HG02885 (cell line): ENCODE measurements around the gene REXO4.
A peak's percentile ranks its signal among the peaks of the same experiment; 100 is the strongest.

ENCODE experiments used
- ATAC-seq: cut with Tn5 transposase; IDR thresholded peaks from one replicate; pipeline ENCODE4 v1.9.1; 2021; ENCODE audit warnings: mild to moderate bottlenecking; ENCODE audit not compliant: unreplicated experiment, poor library complexity

REXO4 gene

GRCh38 chr9:133374612-133375115 is 43.1 kb downstream of the REXO4 start:
- no peak for ATAC-seq

- ATAC-seq, result no peak
These were observed 45.7 kb downstream of the REXO4 start for GRCh38 chr9:133372144-133372543.

GRCh38 chr9:133371261-133371711 is 46.5 kb downstream of the REXO4 start:
- no peak for ATAC-seq

GRCh38 chr9:133370685-133371084 is 47.1 kb downstream of the REXO4 start:
- no peak for ATAC-seq

GRCh38 chr9:133369933-133370332 is 47.9 kb downstream of the REXO4 start:
- ATAC-seq, result no peak

- no peak for ATAC-seq
These were observed 48.4 kb downstream of the REXO4 start for GRCh38 chr9:133369422-133369821.

GRCh38 chr9:133368249-133368881 is 49.4 kb downstream of the REXO4 start:
- no peak for ATAC-seq

- ATAC-seq, result no peak
These were observed 50.0 kb downstream of the REXO4 start for GRCh38 chr9:133367778-133368177.

- ATAC-seq, result no peak
These were observed 50.6 kb downstream of the REXO4 start for GRCh38 chr9:133367221-133367620.

GRCh38 chr9:133366435-133366834 is 51.4 kb downstream of the REXO4 start:
- ATAC-seq, result no peak

GRCh38 chr9:133362359-133363044 is 55.3 kb downstream of the REXO4 start:
- ATAC-seq, result no peak

- ATAC-seq, result no peak
These were observed 56.2 kb downstream of the REXO4 start for GRCh38 chr9:133361507-133362092.

GRCh38 chr9:133360400-133361393 is 57.1 kb downstream of the REXO4 start:
- no peak for ATAC-seq

GRCh38 chr9:133359399-133360175 is 58.2 kb downstream of the REXO4 start:
- no peak for ATAC-seq

GRCh38 chr9:133357656-133358055 is 60.2 kb downstream of the REXO4 start:
- no peak for ATAC-seq

GRCh38 chr9:133356391-133357091 is 61.3 kb downstream of the REXO4 start, which contains the start of the genes SURF1 and SURF2:
SURF1 (minus strand) TSS chr9:133356487; CDS start chr9:133356453, 34 bp downstream.
SURF2 (plus strand) TSS chr9:133356550; CDS start chr9:133356593, 43 bp downstream.
- ATAC-seq, result peak; percentile 80
